ENCODE data around the gene DDX6. TPM values are rescaled to one million over a fixed set of nuclear protein-coding genes. Genes with fewer than 3 reads are reported as not detected.
"Not testable (repeated sequence)": the region's sequence is repeated elsewhere in the genome, so short reads cannot be mapped to it uniquely, and the experiment has no call there.

DDX6 gene
- polyA plus RNA-seq, 3 donors: 11.9 to 28.7 (median 16.8) TPM

GRCh38 chr11:118757876-118758399 lies 33.0 kb downstream of the DDX6 start:
- 44 to 84% (median 77%) methylated on average over 4 of the region's 4 CpGs for WGBS, 3 donors
- H3K27ac ChIP-seq (ENCODE audit: low read depth, low read length): no peak overlapping the region

GRCh38 chr11:118752654-118753053 lies 38.3 kb downstream of the DDX6 start:
- 93 to 98% (median 95%) methylated on average over 3 of the region's 3 CpGs for WGBS, 3 donors
- no peak overlapping the region for H3K27ac ChIP-seq (ENCODE audit: low read depth, low read length)

- H3K27ac ChIP-seq (ENCODE audit: low read depth, low read length): no peak overlapping the region
- 79 to 85% (median 83%) methylated on average over 6 of the region's 6 CpGs for WGBS, 3 donors
Measured at GRCh38 chr11:118749429-118749828, 41.5 kb downstream of the DDX6 start.

GRCh38 chr11:118748056-118748455 lies 42.9 kb downstream of the DDX6 start:
- H3K27ac ChIP-seq (ENCODE audit: low read depth, low read length): no peak overlapping the region

GRCh38 chr11:118746988-118747585 lies 43.9 kb downstream of the DDX6 start:
- H3K27ac ChIP-seq (ENCODE audit: low read depth, low read length): no peak overlapping the region
- WGBS, 3 donors: 83 to 84% (median 83%) methylated on average over 5 of the region's 5 CpGs

- WGBS, 3 donors: 94 to 97% (median 95%) methylated on average over 4 of the region's 4 CpGs
- H3K27ac ChIP-seq (ENCODE audit: low read depth, low read length): no peak overlapping the region
Measured at GRCh38 chr11:118744046-118744445, 46.9 kb downstream of the DDX6 start.

- WGBS, 3 donors: 81 to 95% (median 94%) methylated on average over 6 of the region's 6 CpGs
Measured at GRCh38 chr11:118742304-118742703, 48.7 kb downstream of the DDX6 start.

GRCh38 chr11:118740892-118741291 lies 50.1 kb downstream of the DDX6 start:
- H3K27ac ChIP-seq (ENCODE audit: low read depth, low read length): no peak overlapping the region
- WGBS, 3 donors: 45 to 60% (median 49%) methylated on average over 1 of the region's 1 CpG

More at GRCh38 chr11:118742304-118742703, 48.7 kb downstream of the DDX6 start:
- H3K27ac ChIP-seq (ENCODE audit: low read depth, low read length): no peak overlapping the region

- no peak overlapping the region for H3K27ac ChIP-seq (ENCODE audit: low read depth, low read length)
- WGBS, 3 donors: 83 to 90% (median 90%) methylated on average over 2 of the region's 2 CpGs
Measured at GRCh38 chr11:118735203-118735602, 55.8 kb downstream of the DDX6 start.

GRCh38 chr11:118734031-118734430 lies 56.9 kb downstream of the DDX6 start:
- WGBS, 3 donors: 67 to 80% (median 76%) methylated on average over 4 of the region's 4 CpGs
- H3K27ac ChIP-seq (ENCODE audit: low read depth, low read length): no peak overlapping the region

- H3K27ac ChIP-seq (ENCODE audit: low read depth, low read length): not testable (repeated sequence)
- 60 to 81% (median 79%) methylated on average over 4 of the region's 6 CpGs for WGBS, 3 donors
Measured at GRCh38 chr11:118729753-118730152, 61.2 kb downstream of the DDX6 start.

- 85 to 92% (median 91%) methylated on average over 10 of the region's 10 CpGs for WGBS, 3 donors
- H3K27ac ChIP-seq (ENCODE audit: low read depth, low read length): not testable (repeated sequence)
Measured at GRCh38 chr11:118728112-118728511, 62.9 kb downstream of the DDX6 start.

GRCh38 chr11:118727721-118728066 lies 63.3 kb downstream of the DDX6 start:
- WGBS, 3 donors: 75 to 100% (median 88%) methylated on average over 1 to 2 of the region's 2 CpGs
- H3K27ac ChIP-seq (ENCODE audit: low read depth, low read length): not testable (repeated sequence)

GRCh38 chr11:118727001-118727720 lies 63.8 kb downstream of the DDX6 start:
- H3K27ac ChIP-seq (ENCODE audit: low read depth, low read length): not testable (repeated sequence)
- 69 to 79% (median 75%) methylated on average over 7 to 8 of the region's 8 CpGs for WGBS, 3 donors

- 79% methylated on average over 3 to 10 of the region's 10 CpGs; no CpG with 5 or more reads in 1 of the 3 donors for WGBS, 3 donors
- not testable (repeated sequence) for H3K27ac ChIP-seq (ENCODE audit: low read depth, low read length)
Measured at GRCh38 chr11:118721478-118722015, 69.4 kb downstream of the DDX6 start.

GRCh38 chr11:118720740-118721139 lies 70.2 kb downstream of the DDX6 start:
- H3K27ac ChIP-seq (ENCODE audit: low read depth, low read length): not testable (repeated sequence)
- WGBS, 3 donors: 61 to 67% (median 62%) methylated on average over 6 to 8 of the region's 9 CpGs

GRCh38 chr11:118720078-118720477 lies 70.9 kb downstream of the DDX6 start:
- 75 to 82% (median 81%) methylated on average over 8 to 13 of the region's 13 CpGs for WGBS, 3 donors
- not testable (repeated sequence) for H3K27ac ChIP-seq (ENCODE audit: low read depth, low read length)

- H3K27ac ChIP-seq (ENCODE audit: low read depth, low read length): not testable (repeated sequence)
- 59 to 92% (median 67%) methylated on average over 7 of the region's 7 CpGs for WGBS, 3 donors
Measured at GRCh38 chr11:118718562-118718961, 72.4 kb downstream of the DDX6 start.

GRCh38 chr11:118717733-118718132 lies 73.2 kb downstream of the DDX6 start:
- WGBS, 3 donors: 70 to 88% (median 86%) methylated on average over 3 to 4 of the region's 4 CpGs
- not testable (repeated sequence) for H3K27ac ChIP-seq (ENCODE audit: low read depth, low read length)

- H3K27ac ChIP-seq (ENCODE audit: low read depth, low read length): not testable (repeated sequence)
- 89 to 92% (median 90%) methylated on average over 6 of the region's 6 CpGs for WGBS, 3 donors
Measured at GRCh38 chr11:118717221-118717620, 73.7 kb downstream of the DDX6 start.
